ENCODE measurements around the gene PDE7B. TPM values are rescaled to one million over a fixed set of nuclear protein-coding genes. Genes with fewer than 3 reads are reported as not detected.

Gene PDE7B
- total RNA-seq, 1 experiment from 2014 or later: not detected

DNA sequence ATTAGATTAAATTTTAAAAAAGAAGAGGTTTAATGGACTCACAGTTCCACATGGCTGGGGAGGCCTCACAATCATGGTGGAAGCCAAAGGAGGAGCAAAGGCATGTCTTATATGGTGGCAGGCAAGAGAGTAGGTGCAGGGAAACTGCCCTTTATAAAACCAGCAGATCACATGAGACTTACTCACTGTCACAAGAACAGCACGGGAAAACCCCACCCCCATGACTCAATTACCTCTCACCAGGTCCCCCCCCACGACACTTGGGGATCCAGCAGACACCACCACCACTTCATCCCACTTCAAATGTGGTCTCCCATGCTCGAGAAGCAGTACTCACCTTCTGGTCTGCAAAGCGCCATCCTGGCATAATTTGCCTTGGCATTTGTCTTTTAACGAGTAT lies 374.0 kb downstream of the PDE7B start:
- Mint-ChIP-seq H3K36me3 (peaks cover 2% of the 10 kb centered on the region), H3K4me1 (no peaks in the 10 kb centered on the region), H3K4me3 (no peak overlapping the region), H3K27ac (no peak overlapping the region), H3K27me3 (ENCODE audit: low read depth) (peaks cover 4% of the 10 kb centered on the region; the same call in 1 of the 2 replicates), H3K9me3 (peaks cover 12% of the 10 kb centered on the region)
- DNase-seq (ENCODE audit: low spot score) (no peak), ATAC-seq (no peak)
- CTCF ChIA-PET: interaction anchor here (1.7 kb wide), 1 partner anchor 316 kb away, joined by 12 read pairs; no protein-coding TSS in a partner anchor
- POLR2A ChIA-PET: no interaction called here
- TF ChIP-seq TCF7 (CRISPR knock-in tag; IDR thresholded peaks at IDR 0.05; ENCODE audit: low read depth) (no peak), HMGA2 (CRISPR knock-in tag; IDR thresholded peaks at IDR 0.05) (no peak), JUN (CRISPR knock-in tag; IDR thresholded peaks at IDR 0.05) (no peak), E2F1 (CRISPR knock-in tag; IDR thresholded peaks at IDR 0.05) (no peak), OVOL2 (CRISPR knock-in tag; IDR thresholded peaks at IDR 0.05; ENCODE audit: borderline replicate concordance) (no peak), PRRX2 (CRISPR knock-in tag; IDR thresholded peaks at IDR 0.05) (no peak), RORB (CRISPR knock-in tag; IDR thresholded peaks at IDR 0.05) (no peak), NR2C2 (CRISPR knock-in tag; IDR thresholded peaks at IDR 0.05) (no peak), ATF3 (CRISPR knock-in tag; conservative IDR thresholded peaks at IDR 0.05) (no peak), ETV6 (CRISPR knock-in tag; IDR thresholded peaks at IDR 0.05) (no peak), GABPB1 (CRISPR knock-in tag; IDR thresholded peaks at IDR 0.05) (no peak), TEAD4 (CRISPR knock-in tag; IDR thresholded peaks at IDR 0.05) (no peak), NFYB (CRISPR knock-in tag; conservative IDR thresholded peaks at IDR 0.05; ENCODE audit: low read depth) (no peak), PREB (CRISPR knock-in tag; IDR thresholded peaks at IDR 0.05; ENCODE audit: borderline replicate concordance) (no peak)
- TF ChIP-seq, protein P1, sequence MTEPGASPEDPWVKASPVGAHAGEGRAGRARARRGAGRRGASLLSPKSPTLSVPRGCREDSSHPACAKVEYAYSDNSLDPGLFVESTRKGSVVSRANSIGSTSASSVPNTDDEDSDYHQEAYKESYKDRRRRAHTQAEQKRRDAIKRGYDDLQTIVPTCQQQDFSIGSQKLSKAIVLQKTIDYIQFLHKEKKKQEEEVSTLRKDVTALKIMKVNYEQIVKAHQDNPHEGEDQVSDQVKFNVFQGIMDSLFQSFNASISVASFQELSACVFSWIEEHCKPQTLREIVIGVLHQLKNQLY (CRISPR knock-in tag; IDR thresholded peaks at IDR 0.05): no peak
- TF ChIP-seq, protein P2, sequence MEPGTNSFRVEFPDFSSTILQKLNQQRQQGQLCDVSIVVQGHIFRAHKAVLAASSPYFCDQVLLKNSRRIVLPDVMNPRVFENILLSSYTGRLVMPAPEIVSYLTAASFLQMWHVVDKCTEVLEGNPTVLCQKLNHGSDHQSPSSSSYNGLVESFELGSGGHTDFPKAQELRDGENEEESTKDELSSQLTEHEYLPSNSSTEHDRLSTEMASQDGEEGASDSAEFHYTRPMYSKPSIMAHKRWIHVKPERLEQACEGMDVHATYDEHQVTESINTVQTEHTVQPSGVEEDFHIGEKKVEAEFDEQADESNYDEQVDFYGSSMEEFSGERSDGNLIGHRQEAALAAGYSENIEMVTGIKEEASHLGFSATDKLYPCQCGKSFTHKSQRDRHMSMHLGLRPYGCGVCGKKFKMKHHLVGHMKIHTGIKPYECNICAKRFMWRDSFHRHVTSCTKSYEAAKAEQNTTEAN (CRISPR knock-in tag; IDR thresholded peaks at IDR 0.05): no peak
- TF ChIP-seq, protein P3, sequence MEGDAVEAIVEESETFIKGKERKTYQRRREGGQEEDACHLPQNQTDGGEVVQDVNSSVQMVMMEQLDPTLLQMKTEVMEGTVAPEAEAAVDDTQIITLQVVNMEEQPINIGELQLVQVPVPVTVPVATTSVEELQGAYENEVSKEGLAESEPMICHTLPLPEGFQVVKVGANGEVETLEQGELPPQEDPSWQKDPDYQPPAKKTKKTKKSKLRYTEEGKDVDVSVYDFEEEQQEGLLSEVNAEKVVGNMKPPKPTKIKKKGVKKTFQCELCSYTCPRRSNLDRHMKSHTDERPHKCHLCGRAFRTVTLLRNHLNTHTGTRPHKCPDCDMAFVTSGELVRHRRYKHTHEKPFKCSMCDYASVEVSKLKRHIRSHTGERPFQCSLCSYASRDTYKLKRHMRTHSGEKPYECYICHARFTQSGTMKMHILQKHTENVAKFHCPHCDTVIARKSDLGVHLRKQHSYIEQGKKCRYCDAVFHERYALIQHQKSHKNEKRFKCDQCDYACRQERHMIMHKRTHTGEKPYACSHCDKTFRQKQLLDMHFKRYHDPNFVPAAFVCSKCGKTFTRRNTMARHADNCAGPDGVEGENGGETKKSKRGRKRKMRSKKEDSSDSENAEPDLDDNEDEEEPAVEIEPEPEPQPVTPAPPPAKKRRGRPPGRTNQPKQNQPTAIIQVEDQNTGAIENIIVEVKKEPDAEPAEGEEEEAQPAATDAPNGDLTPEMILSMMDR (IDR thresholded peaks at IDR 0.05): no peak

- CTCF ChIA-PET: interaction anchor here (0.6 to 1.7 kb wide), 4 partner anchors 91 to 719 kb away, joined by 3 to 12 read pairs (median 4); no protein-coding TSS in a partner anchor
- POLR2A ChIA-PET: no interaction called here
- peak; percentile 36 for DNase-seq (ENCODE audit: low spot score)
- no peaks in the 10 kb centered on the region for H3K4me1 Mint-ChIP-seq
- H3K27ac Mint-ChIP-seq: no peak overlapping the region
- H3K36me3 Mint-ChIP-seq: peaks cover 8% of the 10 kb centered on the region
- no peak overlapping the region for H3K4me3 Mint-ChIP-seq
- peaks cover 4% of the 10 kb centered on the region; the same call in 1 of the 2 replicates for H3K27me3 Mint-ChIP-seq (ENCODE audit: low read depth)
- ATAC-seq: peak; percentile 76
- H3K9me3 Mint-ChIP-seq: peaks cover 6% of the 10 kb centered on the region
- no peak for TF ChIP-seq MYBL2 (CRISPR knock-in tag; IDR thresholded peaks at IDR 0.05)
- peak; percentile 98 for TF ChIP-seq GABPB1 (CRISPR knock-in tag; IDR thresholded peaks at IDR 0.05)
- no peak for TF ChIP-seq RELA (CRISPR knock-in tag; IDR thresholded peaks at IDR 0.05; ENCODE audit: borderline replicate concordance)
- no peak for TF ChIP-seq NR2C2 (CRISPR knock-in tag; IDR thresholded peaks at IDR 0.05)
- TF ChIP-seq, protein P4, sequence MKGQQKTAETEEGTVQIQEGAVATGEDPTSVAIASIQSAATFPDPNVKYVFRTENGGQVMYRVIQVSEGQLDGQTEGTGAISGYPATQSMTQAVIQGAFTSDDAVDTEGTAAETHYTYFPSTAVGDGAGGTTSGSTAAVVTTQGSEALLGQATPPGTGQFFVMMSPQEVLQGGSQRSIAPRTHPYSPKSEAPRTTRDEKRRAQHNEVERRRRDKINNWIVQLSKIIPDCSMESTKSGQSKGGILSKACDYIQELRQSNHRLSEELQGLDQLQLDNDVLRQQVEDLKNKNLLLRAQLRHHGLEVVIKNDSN (CRISPR knock-in tag; IDR thresholded peaks at IDR 0.05): no peak
- no peak for TF ChIP-seq ATF2 (CRISPR knock-in tag; IDR thresholded peaks at IDR 0.05; ENCODE audit: borderline replicate concordance, low read depth)
- no peak for TF ChIP-seq ZBTB21 (CRISPR knock-in tag; IDR thresholded peaks at IDR 0.05; ENCODE audit: borderline replicate concordance)
- TF ChIP-seq, protein P5, sequence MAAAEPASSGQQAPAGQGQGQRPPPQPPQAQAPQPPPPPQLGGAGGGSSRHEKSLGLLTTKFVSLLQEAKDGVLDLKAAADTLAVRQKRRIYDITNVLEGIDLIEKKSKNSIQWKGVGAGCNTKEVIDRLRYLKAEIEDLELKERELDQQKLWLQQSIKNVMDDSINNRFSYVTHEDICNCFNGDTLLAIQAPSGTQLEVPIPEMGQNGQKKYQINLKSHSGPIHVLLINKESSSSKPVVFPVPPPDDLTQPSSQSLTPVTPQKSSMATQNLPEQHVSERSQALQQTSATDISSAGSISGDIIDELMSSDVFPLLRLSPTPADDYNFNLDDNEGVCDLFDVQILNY (CRISPR knock-in tag; IDR thresholded peaks at IDR 0.05): no peak
- TF ChIP-seq ZNF396 (CRISPR knock-in tag; IDR thresholded peaks at IDR 0.05; ENCODE audit: borderline replicate concordance): no peak
Observed at GRCh38 chr6:136226027-136226673, 374.6 kb downstream of the PDE7B start.

Measured in WTC11 (cell line).